ENCODE results near the gene ACE.

The ACE gene

GRCh38 chr17:63492940-63493339 lies 16.1 kb downstream of the ACE start:
- no peak for DNase-seq

- no peak for DNase-seq
Measured at GRCh38 chr17:63493411-63493810, 16.6 kb downstream of the ACE start.

GRCh38 chr17:63494300-63494928 lies 17.6 kb downstream of the ACE start:
- DNase-seq: no peak

GRCh38 chr17:63495491-63495890 lies 18.6 kb downstream of the ACE start:
- no peak for DNase-seq

GRCh38 chr17:63496177-63496576 lies 19.3 kb downstream of the ACE start:
- DNase-seq: no peak

GRCh38 chr17:63496663-63497400 lies 20.0 kb downstream of the ACE start:
- DNase-seq: no peak

GRCh38 chr17:63497708-63498483 lies 21.0 kb downstream of the ACE start:
- no peak for DNase-seq

GRCh38 chr17:63498626-63499195 lies 21.9 kb downstream of the ACE start:
- DNase-seq: no peak

- peak; percentile 6 for DNase-seq
Measured at GRCh38 chr17:63500543-63501390, 23.9 kb downstream of the ACE start.

GRCh38 chr17:63503341-63503705 lies 26.5 kb downstream of the ACE start:
- DNase-seq: no peak

GRCh38 chr17:63504261-63504660 lies 27.4 kb downstream of the ACE start:
- DNase-seq: no peak

- no peak for DNase-seq
Measured at GRCh38 chr17:63505341-63505740, 28.5 kb downstream of the ACE start.

- no peak for DNase-seq
Measured at GRCh38 chr17:63506627-63507026, 29.8 kb downstream of the ACE start.

- DNase-seq: no peak
Measured at GRCh38 chr17:63511331-63511730, 34.5 kb downstream of the ACE start.

- no peak for DNase-seq
Measured at GRCh38 chr17:63512388-63512787, 35.5 kb downstream of the ACE start.

GRCh38 chr17:63512896-63513644 lies 36.2 kb downstream of the ACE start:
- DNase-seq: no peak

- DNase-seq: no peak
Measured at GRCh38 chr17:63514477-63514876, 37.6 kb downstream of the ACE start.

- no peak for DNase-seq
Measured at GRCh38 chr17:63514974-63515373, 38.1 kb downstream of the ACE start.

GRCh38 chr17:63515426-63515825 lies 38.6 kb downstream of the ACE start:
- no peak for DNase-seq

GRCh38 chr17:63516910-63517824 lies 40.3 kb downstream of the ACE start:
- DNase-seq: no peak
